HEK293T (cell line): Measurements from ENCODE around the gene EIF2S1.

Experiments
- CTCF ChIA-PET: fragments of 350-600 bp; formaldehyde crosslinking; extraction: SDS; loops from one replicate; lab custom pipeline; 2021; ENCODE audit warnings: antibody characterized with exemption, inconsistent platforms; lab: Yijun Ruan, JAX
- POLR2A ChIA-PET: fragments of 350-600 bp; formaldehyde crosslinking; extraction: SDS; loops from one replicate; lab custom pipeline; 2020; ENCODE audit warnings: antibody characterized with exemption, inconsistent platforms; lab: Yijun Ruan, JAX
- DNase-seq: peaks from one replicate; pipeline ENCODE4 v3.0.0; 2012; ENCODE audit warnings: mixed read lengths; ENCODE audit errors: extremely low spot score
- ARNT ChIP-seq: fragments of 450-650 bp; IDR thresholded peaks from 2 replicates; pipeline ENCODE4 v1.6.1; 2017; ENCODE audit warnings: mild to moderate bottlenecking
- BHLHE40 ChIP-seq: fragments of 450-650 bp; IDR thresholded peaks from 2 replicates; pipeline ENCODE4 v1.6.1; 2016; ENCODE audit warnings: mild to moderate bottlenecking, moderate library complexity, borderline replicate concordance
- CTBP1 ChIP-seq: fragments of 450-650 bp; IDR thresholded peaks from 2 replicates; pipeline ENCODE4 v1.6.1; 2016; ENCODE audit warnings: borderline replicate concordance
- ELF4 ChIP-seq: fragments of 450-650 bp; IDR thresholded peaks from 2 replicates; pipeline ENCODE4 v1.6.1; 2017; ENCODE audit warnings: antibody characterized with exemption
- FOXA1 ChIP-seq: fragments of 450-650 bp; IDR thresholded peaks from 2 replicates; pipeline ENCODE4 v1.6.1; 2016; ENCODE audit warnings: mild to moderate bottlenecking
- FOXK2 ChIP-seq: fragments of 450-650 bp; IDR thresholded peaks from 2 replicates; pipeline ENCODE4 v1.6.1; 2016; ENCODE audit warnings: mild to moderate bottlenecking
- FOXM1 ChIP-seq: fragments of 450-650 bp; IDR thresholded peaks from 2 replicates; pipeline ENCODE4 v1.6.1; 2017; ENCODE audit warnings: mild to moderate bottlenecking, borderline replicate concordance
- HDGF ChIP-seq: fragments of 450-650 bp; IDR thresholded peaks from 2 replicates; pipeline ENCODE4 v1.6.1; 2017; ENCODE audit warnings: antibody characterized with exemption, borderline replicate concordance
- L3MBTL2 ChIP-seq: fragments of 450-650 bp; conservative IDR thresholded peaks from 2 replicates; pipeline ENCODE4 v1.6.1; 2016; ENCODE audit warnings: mild to moderate bottlenecking
- LEF1 ChIP-seq: fragments of 450-650 bp; IDR thresholded peaks from 2 replicates; pipeline ENCODE4 v1.6.1; 2017; ENCODE audit warnings: mild to moderate bottlenecking, borderline replicate concordance
- NFRKB ChIP-seq: fragments of 450-650 bp; IDR thresholded peaks from 2 replicates; pipeline ENCODE4 v1.6.1; 2016; ENCODE audit warnings: mild to moderate bottlenecking, moderate library complexity
- PKNOX1 ChIP-seq: fragments of 450-650 bp; IDR thresholded peaks from 2 replicates; pipeline ENCODE4 v1.6.1; 2016
- SP1 ChIP-seq: fragments of 450-650 bp; IDR thresholded peaks from 2 replicates; pipeline ENCODE4 v1.6.1; 2017
- SUZ12 ChIP-seq: fragments of 450-650 bp; IDR thresholded peaks from 2 replicates; pipeline ENCODE4 v1.6.1; 2016; ENCODE audit warnings: mild to moderate bottlenecking
- TARDBP ChIP-seq: fragments of 450-650 bp; IDR thresholded peaks from 2 replicates; pipeline ENCODE4 v1.6.1; 2016
- ZNF384 ChIP-seq: fragments of 450-650 bp; IDR thresholded peaks from 2 replicates; pipeline ENCODE4 v1.6.1; 2016

EIF2S1 gene

DNA sequence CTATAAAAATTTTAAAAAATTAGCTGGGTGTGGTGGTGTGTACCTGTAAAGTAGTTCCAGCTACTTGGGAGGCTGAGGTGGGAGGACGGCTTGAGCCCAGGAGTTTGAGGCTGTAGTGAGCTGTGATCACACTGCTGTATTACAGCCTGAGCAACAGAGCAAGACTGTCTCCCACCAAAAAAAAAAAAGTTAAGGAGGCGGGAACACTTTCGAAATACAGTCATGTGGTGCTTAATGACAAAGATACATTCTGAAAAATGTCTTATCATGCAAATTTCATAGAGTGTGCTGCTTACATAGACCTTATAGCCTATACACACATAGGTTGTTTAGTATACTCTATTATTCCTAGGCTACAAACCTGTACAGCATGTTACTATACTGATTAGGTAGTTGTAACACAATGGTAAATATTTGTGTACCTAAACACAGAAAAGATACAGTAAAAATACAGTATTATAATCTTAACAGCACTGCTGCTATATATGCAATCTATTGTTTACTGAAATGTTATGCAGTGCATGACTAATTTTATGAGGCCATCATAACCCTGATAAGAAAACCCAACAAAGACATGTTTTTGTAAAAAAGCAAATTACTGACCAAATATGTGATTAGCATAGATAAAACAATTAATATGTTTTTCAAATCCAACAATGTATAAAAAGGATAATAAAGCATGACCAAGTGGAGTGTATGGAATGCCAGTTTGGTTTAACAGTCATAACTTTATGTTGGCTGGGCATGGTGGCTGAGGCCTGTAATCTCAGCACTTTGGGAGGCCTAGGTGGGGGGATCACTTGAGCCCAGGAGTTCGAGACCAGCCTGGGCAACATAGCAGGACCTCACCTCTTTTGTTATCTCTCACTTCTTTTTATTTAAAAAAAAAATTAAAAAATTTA, 11.4 kb downstream of the EIF2S1 start:
- TF ChIP-seq SP1 (no peak), SUZ12 (no peak), FOXM1 (no peak), NFRKB (no peak), ZNF384 (no peak), FOXA1 (no peak), HDGF (no peak), CTBP1 (no peak), L3MBTL2 (no peak), ARNT (no peak), PKNOX1 (no peak), ELF4 (no peak), TARDBP (no peak), FOXK2 (no peak), BHLHE40 (no peak), LEF1 (no peak)
- CTCF ChIA-PET: no interaction called here
- POLR2A ChIA-PET: no interaction called here
- no peak for DNase-seq

DNA sequence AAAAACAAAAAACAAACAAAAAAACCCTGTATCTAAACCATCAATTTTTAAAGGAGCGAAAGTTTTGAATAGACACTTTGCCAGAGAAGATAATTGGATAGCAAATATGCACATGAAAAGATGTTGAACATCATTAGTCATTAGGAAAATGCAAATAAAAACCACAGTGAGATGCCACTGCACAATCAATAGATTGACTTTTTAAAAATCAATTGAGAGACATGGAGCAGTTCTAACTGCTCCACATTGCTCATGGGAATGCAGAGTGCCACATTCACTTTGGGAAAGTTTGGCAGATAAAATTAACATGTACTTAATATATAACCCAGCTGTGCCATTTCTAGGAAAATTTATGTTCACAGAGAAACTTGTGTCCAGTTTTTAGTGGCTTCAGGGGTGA, 12.7 kb downstream of the EIF2S1 start:
- ChIA-PET POLR2A (no interaction called here), CTCF (no interaction called here)
- TF ChIP-seq LEF1 (no peak), ARNT (no peak), CTBP1 (no peak), FOXA1 (no peak), SP1 (no peak), HDGF (no peak), BHLHE40 (no peak), SUZ12 (no peak), ZNF384 (no peak), PKNOX1 (no peak), L3MBTL2 (no peak), ELF4 (no peak), FOXM1 (no peak), FOXK2 (no peak), TARDBP (no peak)
- no peak for DNase-seq

DNA sequence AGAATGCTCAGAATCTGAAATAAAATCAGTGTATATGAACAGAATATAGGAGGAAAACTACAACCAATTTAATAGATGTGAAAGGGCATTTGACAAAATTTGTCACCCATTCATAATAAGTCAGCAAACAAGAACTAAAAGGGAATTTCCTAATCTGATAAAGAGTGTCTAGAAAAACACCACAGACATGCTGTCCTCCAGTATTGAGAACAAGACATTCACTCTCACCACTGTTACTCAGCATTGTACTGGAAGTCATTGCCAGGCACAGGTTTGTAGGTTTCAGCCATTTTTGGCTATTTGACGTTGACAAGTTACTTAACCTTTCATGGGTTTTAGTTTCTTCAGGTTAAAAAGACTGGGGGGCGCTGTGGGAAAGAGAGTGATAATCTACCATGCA, 13.2 kb downstream of the EIF2S1 start:
- no peak for DNase-seq
- TF ChIP-seq L3MBTL2: no peak
- TF ChIP-seq ELF4: no peak
- TF ChIP-seq HDGF: no peak
- TF ChIP-seq FOXK2: no peak
- TF ChIP-seq NFRKB: no peak
- TF ChIP-seq BHLHE40: no peak
- no peak for TF ChIP-seq ARNT
- no peak for TF ChIP-seq SP1
- no peak for TF ChIP-seq PKNOX1
- no peak for TF ChIP-seq FOXA1
- TF ChIP-seq TARDBP: no peak
- TF ChIP-seq SUZ12: no peak
- CTCF ChIA-PET: no interaction called here
- POLR2A ChIA-PET: no interaction called here

DNA sequence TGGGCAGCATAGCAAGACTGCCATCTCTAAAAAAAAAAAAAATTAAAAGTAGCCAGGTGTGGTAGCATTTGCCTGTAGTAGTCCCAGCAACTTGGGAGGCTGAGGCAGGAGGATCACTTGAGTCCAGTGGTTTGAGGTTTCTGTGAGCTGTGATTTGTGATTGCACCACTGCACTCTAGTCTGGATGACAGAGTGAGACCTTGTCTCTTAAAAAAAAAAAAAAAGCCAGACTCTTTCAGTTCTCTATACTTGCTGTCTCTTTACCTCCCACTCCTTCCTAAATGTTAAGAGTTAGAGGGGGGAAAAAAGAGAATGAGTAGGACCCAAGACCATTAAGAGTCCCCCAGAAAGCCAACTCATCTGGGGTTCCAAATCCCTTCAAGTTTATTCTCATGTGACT, 17.8 kb downstream of the EIF2S1 start:
- POLR2A ChIA-PET: no interaction called here
- no peak for TF ChIP-seq TARDBP
- TF ChIP-seq BHLHE40: no peak
- no peak for TF ChIP-seq ELF4
- TF ChIP-seq LEF1: no peak
- no peak for TF ChIP-seq FOXM1
- no peak for TF ChIP-seq FOXK2
- TF ChIP-seq NFRKB: no peak
- no peak for TF ChIP-seq FOXA1
- no peak for TF ChIP-seq PKNOX1
- TF ChIP-seq ARNT: no peak
- TF ChIP-seq L3MBTL2: no peak
- CTCF ChIA-PET: interaction anchor here (1.0 kb wide), 1 partner anchor 18 kb away, joined by 3 read pairs; the partner anchor contains the start of gene ATP6V1D
- DNase-seq: no peak

- TF ChIP-seq BHLHE40: no peak
- ChIA-PET POLR2A (no interaction called here), CTCF (interaction anchor here (0.9 to 1.1 kb wide), 2 partner anchors 186 to 220 kb away, joined by 3 read pairs; no protein-coding TSS in a partner anchor)
- no peak for DNase-seq
Measured at GRCh38 chr14:67385120-67385519, 25.0 kb downstream of the EIF2S1 start.
